GM12878 (cell line): Measurements from ENCODE around the gene ARHGEF7. TPM values are rescaled to one million over a fixed set of nuclear protein-coding genes. Genes with fewer than 3 reads are reported as not detected.

Experiments
- ATAC-seq: fragments of 200-7000 bp; cut with Tn5 transposase; 3 replicates; pipeline ENCODE4 v1.9.1; 2020; ENCODE audit warnings: mild to moderate bottlenecking, moderate library complexity
- BruUV-seq: library from RNA; stranded (reverse); fragments of 400-500 nt; replicated peaks from 2 replicates; lab custom pipeline; 2021; lab: Mats Ljungman, UMichigan
- CTCF ChIA-PET: fragments of 300-600 bp; sonication (Branson Sonifier 250); formaldehyde crosslinking; extraction: SDS; loops from one replicate; lab custom pipeline; 2021; ENCODE audit warnings: inconsistent platforms; lab: Yijun Ruan, JAX
- POLR2A ChIA-PET: fragments of 350-600 bp; formaldehyde crosslinking; extraction: SDS; loops from one replicate; lab custom pipeline; 2021; ENCODE audit warnings: inconsistent platforms; lab: Charles Lee
- RAD21 ChIA-PET: fragments of 300-600 bp; sonication (Branson Sonifier 250); formaldehyde crosslinking; loops from one replicate; lab custom pipeline; 2023; ENCODE audit warnings: antibody characterized with exemption; ENCODE audit not compliant: unreplicated experiment; lab: Charles Lee
- SMC1A ChIA-PET: fragments of 300-600 bp; sonication (Branson Sonifier 250); formaldehyde crosslinking; loops from one replicate; lab custom pipeline; 2023; ENCODE audit not compliant: unreplicated experiment, uncharacterized antibody; lab: Charles Lee
- DNase-seq: peaks from one replicate; pipeline ENCODE4 v3.0.0-alpha.2; 2011; ENCODE audit warnings: low read depth, low spot score
- FAIRE-seq: peaks from 3 replicates; lab custom pipeline; 2011; peaks lifted over from hg19 to GRCh38; lab: Jason Lieb, UNC
- H2AFZ ChIP-seq: 2 replicates; pipeline ENCODE4 v1.6.0; 2011; ENCODE audit warnings: low read depth, low read length, control low read depth; ENCODE audit not compliant: control insufficient read depth
- H3K27ac ChIP-seq: 2 replicates; pipeline ENCODE4 v1.5.1; 2011; ENCODE audit warnings: control low read depth; ENCODE audit not compliant: control insufficient read depth, insufficient read depth
- H3K27me3 ChIP-seq, 2 experiments: replicated peaks in 1 of 2; 2 replicates each; pipeline versions ENCODE4 v1.6.0 to v1.6.1; 2011; ENCODE audit warnings: low read length in 1 of 2; ENCODE audit not compliant: control insufficient read depth in 2 of 2, insufficient read depth in 2 of 2
- H3K36me3 ChIP-seq, 2 experiments: 2 replicates each; pipeline ENCODE4 v1.5.1; 2011; ENCODE audit warnings: low read length in 1 of 2; ENCODE audit not compliant: control insufficient read depth in 2 of 2, insufficient read depth in 2 of 2
- H3K4me1 ChIP-seq: 2 replicates; pipeline ENCODE4 v1.6.1; 2011; ENCODE audit warnings: mild to moderate bottlenecking, low read length, moderate library complexity, mixed read lengths; ENCODE audit not compliant: control insufficient read depth, insufficient read depth
- H3K4me2 ChIP-seq: 2 replicates; pipeline ENCODE4 v1.6.0; 2011; ENCODE audit warnings: control low read depth; ENCODE audit not compliant: control insufficient read depth, insufficient read depth
- H3K4me3 ChIP-seq: fragments of 200-600 bp; sonication (generic); 2 replicates; pipeline ENCODE4 v1.5.1; 2016
- H3K79me2 ChIP-seq: 2 replicates; pipeline ENCODE4 v1.6.0; 2011; ENCODE audit warnings: low read length; ENCODE audit not compliant: control insufficient read depth, insufficient read depth
- H3K9ac ChIP-seq: 2 replicates; pipeline ENCODE4 v1.8.0; 2011; ENCODE audit warnings: low read length, control low read depth, mixed read lengths; ENCODE audit not compliant: control insufficient read depth, insufficient read depth
- H3K9me3 ChIP-seq: replicated peaks from 3 replicates; pipeline ENCODE4 v1.5.1; 2011; ENCODE audit warnings: mild to moderate bottlenecking, low read length; ENCODE audit not compliant: control insufficient read depth, insufficient read depth
- H4K20me1 ChIP-seq: 2 replicates; pipeline ENCODE4 v1.6.0; 2011; ENCODE audit not compliant: control insufficient read depth, insufficient read depth
- CUX1 ChIP-seq: IDR thresholded peaks from 2 replicates; pipeline ENCODE4 v1.6.1; 2012; ENCODE audit warnings: improper control_type of control experiment, low read depth, low read length; ENCODE audit not compliant: insufficient replicate concordance
- FOXM1 ChIP-seq: IDR thresholded peaks from 2 replicates; pipeline ENCODE4 v1.6.1; 2012; ENCODE audit warnings: low read depth, mild to moderate bottlenecking, inconsistent platforms, low read length, moderate library complexity
- HDAC2 ChIP-seq: fragments of 200-600 bp; sonication (generic); IDR thresholded peaks from 2 replicates; pipeline ENCODE4 v1.6.1; 2017
- NR2C2 ChIP-seq: IDR thresholded peaks from 2 replicates; pipeline ENCODE4 v1.6.1; 2011; ENCODE audit warnings: borderline replicate concordance, low read depth; ENCODE audit not compliant: control insufficient read depth, insufficient read length
- PRDM15 ChIP-seq: fragments of 450-650 bp; formaldehyde crosslinking; IDR thresholded peaks from 2 replicates; pipeline ENCODE4 v1.4.0; 2020; ENCODE audit warnings: mild to moderate bottlenecking, moderate library complexity
- RELA ChIP-seq: fragments of 450-650 bp; IDR thresholded peaks from 2 replicates; pipeline ENCODE4 v1.8.0; 2014; ENCODE audit warnings: borderline replicate concordance; ENCODE audit not compliant: partially characterized antibody
- RFX5 ChIP-seq: IDR thresholded peaks from 2 replicates; pipeline ENCODE4 v1.6.1; 2011; ENCODE audit warnings: low read depth, low read length, improper control_type of control experiment
- WGBS: methylation state at CpG from one replicate; pipeline ENCODE4 v1.1.6; 2016; ENCODE audit warnings: low lambda C conversion rate; ENCODE audit not compliant: insufficient replicate concordance, insufficient coverage; ENCODE audit errors: missing lambda C conversion rate; 5-methylcytosine and 5-hydroxymethylcytosine counted together
- in situ Hi-C: fragments of 300-500 bp; cut with MboI; formaldehyde crosslinking; loops from 9 replicates; pipeline ENCODE4 v1.14.3; 2018; ENCODE audit warnings: mixed read lengths
- intact Hi-C: fragments of 100-400 bp; cut with micrococcal nuclease; formaldehyde crosslinking; loops from one replicate; pipeline ENCODE4 v1.14.2; 2022; ENCODE audit not compliant: unreplicated experiment
- polyA plus RNA-seq, 11 experiments: library from polyadenylated mRNA; depleted of rRNA in 4 of 11; unstranded in 6 of 11; stranded (reverse) in 5 of 11; fragments of >200 nt; fragmentation: Nextera tagmentation in 4 of 11; fragmentation: Illumina TruSeq in 1 of 11; extraction: Ambion mirVana in 4 of 11; extraction: Trizol in 1 of 11; gene quantifications; 1 replicate in 1 of 11; 2 replicates in 10 of 11; pipeline versions ENCODE4 v1.2.1 to v1.2.3, GENCODE V29; 2011 to 2016; ENCODE audit warnings: inconsistent platforms in 2 of 11, missing spikeins in 2 of 11, low read depth in 1 of 11
- total RNA-seq, 4 experiments: library from RNA; depleted of rRNA in 3 of 4; stranded (reverse); fragments of >200 nt in 3 of 4; fragmentation: Illumina TruSeq in 1 of 4; extraction: Trizol in 1 of 4; gene quantifications; 2 replicates each; pipeline versions ENCODE4 v1.2.1 to v1.2.3, GENCODE V29; 2013 to 2021

ARHGEF7 gene
- total and polyA plus RNA-seq, 10 of the 15 experiments (the other 5 are each of a cell fraction or from before 2014, with no cell fraction given) = 4.7 to 65.5 (median 36.6) TPM

DNA sequence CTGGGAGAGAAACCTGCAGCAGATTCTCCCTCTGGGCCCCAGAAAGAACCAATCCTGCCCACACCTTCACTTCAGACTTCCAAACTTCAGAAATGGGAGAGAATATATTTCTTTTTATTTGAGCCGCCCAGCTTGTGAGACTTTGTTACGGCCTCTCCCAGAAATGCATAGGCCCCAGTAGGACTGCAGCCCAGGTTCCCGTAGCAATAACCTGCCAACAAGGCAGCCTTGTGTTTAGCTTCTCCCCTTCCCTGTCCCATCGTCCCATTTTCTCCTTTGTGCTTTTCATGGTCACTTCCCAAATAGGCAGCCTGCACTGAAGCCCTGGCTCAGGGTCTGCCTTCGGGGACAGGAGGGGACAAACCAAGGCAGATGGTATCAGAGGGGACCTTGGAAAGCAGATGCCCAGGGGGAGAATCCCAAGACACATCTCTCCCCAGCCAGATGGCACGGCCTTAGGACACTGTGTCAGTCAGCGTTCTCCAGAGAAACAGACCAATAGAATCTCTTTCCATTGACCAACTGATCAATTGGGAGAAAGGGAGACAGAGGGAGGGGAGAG is 3.7 kb upstream of the ARHGEF7 start:
- no TSS peak for BruUV-seq
- no peaks in the 10 kb centered on the region; the same call in 1 of the 2 replicates for H3K4me1 ChIP-seq
- H3K4me3 ChIP-seq = no peak overlapping the region
- intact Hi-C loops = no loop called here
- no peaks in the 10 kb centered on the region for H3K36me3 ChIP-seq
- TF ChIP-seq RELA (no peak), FOXM1 (no peak), RFX5 (no peak), NR2C2 (no peak), HDAC2 (no peak), CUX1 (no peak), PRDM15 (CRISPR knock-in tag) (no peak)
- H3K9ac ChIP-seq = no peak overlapping the region
- ChIA-PET SMC1A (no interaction called here), POLR2A (no interaction called here), CTCF (interaction anchor here (0.9 kb wide), 1 partner anchor 21 kb away, joined by 3 read pairs; no protein-coding TSS in a partner anchor), RAD21 (no interaction called here)
- H3K27me3 ChIP-seq = peaks cover 10 to 29% of the 10 kb centered on the region in 2 experiments
- 36% methylated on average over 7 of the region's 7 CpGs for WGBS
- no peak for ATAC-seq
- H2AFZ ChIP-seq = no peak overlapping the region
- no peaks in the 10 kb centered on the region for H4K20me1 ChIP-seq
- in situ Hi-C loops = no loop called here
- H3K27ac ChIP-seq = no peak overlapping the region
- FAIRE-seq = no peak
- no peaks in the 10 kb centered on the region for H3K79me2 ChIP-seq
- H3K9me3 ChIP-seq = no peaks in the 10 kb centered on the region; the same call in 2 of the 3 replicates
- H3K4me2 ChIP-seq = no peak overlapping the region
- DNase-seq = no peak
